ENCODE data around the gene FMC1. TPM values are rescaled to one million over a fixed set of nuclear protein-coding genes. Genes with fewer than 3 reads are reported as not detected.

FMC1 gene
- total RNA-seq, 1 donor from 2014 or later = 18.2 TPM

- no peak for DNase-seq (ENCODE audit: low spot score)
Measured at GRCh38 chr7:139374246-139374645, 33.1 kb downstream of the FMC1 start.

- DNase-seq (ENCODE audit: low spot score) = no peak
Measured at GRCh38 chr7:139382439-139382838, 41.3 kb downstream of the FMC1 start.

- DNase-seq (ENCODE audit: low spot score) = no peak
Measured at GRCh38 chr7:139384611-139385010, 43.5 kb downstream of the FMC1 start.

GRCh38 chr7:139387594-139387993 is 46.5 kb downstream of the FMC1 start:
- no peak for DNase-seq (ENCODE audit: low spot score)

- DNase-seq (ENCODE audit: low spot score) = no peak
Measured at GRCh38 chr7:139389091-139389490, 48.0 kb downstream of the FMC1 start.

- no peak for DNase-seq (ENCODE audit: low spot score)
Measured at GRCh38 chr7:139389774-139390173, 48.6 kb downstream of the FMC1 start.

GRCh38 chr7:139393621-139394211 is 52.6 kb downstream of the FMC1 start:
- DNase-seq (ENCODE audit: low spot score) = no peak

- no peak for DNase-seq (ENCODE audit: low spot score)
Measured at GRCh38 chr7:139394540-139394939, 53.4 kb downstream of the FMC1 start.

Other genes with a start within 250 kb of the FMC1 start
- gene ZC3HAV1, start 231.6 kb upstream of the FMC1 start, total RNA-seq = 28.0 TPM
- gene UBN2, start 110.1 kb upstream of the FMC1 start, total RNA-seq = 20.4 TPM
- 101 TPM for gene LUC7L2, start 18.6 kb downstream of the FMC1 start, total RNA-seq
- gene KLRG2, start 142.3 kb downstream of the FMC1 start, total RNA-seq = 0.23 TPM
- gene CLEC2L, start 182.3 kb downstream of the FMC1 start, total RNA-seq = not detected